ENCODE measurements around the gene THOC6. TPM values are rescaled to one million over a fixed set of nuclear protein-coding genes. Genes with fewer than 3 reads are reported as not detected.

THOC6 gene
- total and polyA plus RNA-seq, 2 donors: 36.8 to 37.6 TPM

GRCh38 chr16:3001316-3001715 lies 22.5 kb upstream of the THOC6 start:
- no peak for DNase-seq (ENCODE audit: low read depth in 6 of 9, low spot score in 9 of 9)
- WGBS: 97% methylated on average over 12 of the region's 12 CpGs
- Histone ChIP-seq H3K4me1 (ENCODE audit: control insufficient read depth in 2 of 2, insufficient read depth in 2 of 2, low read length in 2 of 2) (peaks cover 4 to 15% of the 10 kb centered on the region in 2 donors), H3K27me3 (ENCODE audit: control insufficient read depth in 2 of 2, insufficient read depth in 1 of 2, low read length in 1 of 2) (peaks cover 10 to 58% of the 10 kb centered on the region in 2 donors), H3K4me3 (ENCODE audit: low read length in 2 of 2) (no peak overlapping the region), H3K9me3 (ENCODE audit: control insufficient read depth in 2 of 2, insufficient read depth in 1 of 2, low read length in 1 of 2) (no peaks in the 10 kb centered on the region), H3K36me3 (ENCODE audit: control insufficient read depth in 2 of 2, insufficient read depth in 2 of 2, low read length in 1 of 2) (no peaks in the 10 kb centered on the region), H3K27ac (ENCODE audit: low read depth in 1 of 2, low read length in 1 of 2) (no peak overlapping the region)

GRCh38 chr16:3003582-3004270 lies 20.1 kb upstream of the THOC6 start:
- Histone ChIP-seq H3K4me1 (ENCODE audit: control insufficient read depth in 2 of 2, insufficient read depth in 2 of 2, low read length in 2 of 2) (peaks cover 23 to 39% of the 10 kb centered on the region in 2 donors), H3K9me3 (ENCODE audit: control insufficient read depth in 2 of 2, insufficient read depth in 1 of 2, low read length in 1 of 2) (peaks cover 0 to 4% of the 10 kb centered on the region in 2 donors), H3K27me3 (ENCODE audit: control insufficient read depth in 2 of 2, insufficient read depth in 1 of 2, low read length in 1 of 2) (peaks cover 10 to 61% of the 10 kb centered on the region in 2 donors), H3K36me3 (ENCODE audit: control insufficient read depth in 2 of 2, insufficient read depth in 2 of 2, low read length in 1 of 2) (no peaks in the 10 kb centered on the region), H3K27ac (ENCODE audit: low read depth in 1 of 2, low read length in 1 of 2) (no peak overlapping the region), H3K4me3 (ENCODE audit: low read length in 2 of 2) (peak overlapping the region in 1 of 2 donors; percentile 61)
- peak; percentile 93 to 99 (median 97) for DNase-seq (ENCODE audit: low read depth in 6 of 9, low spot score in 9 of 9)
- WGBS: 9% methylated on average over 58 of the region's 58 CpGs

DNA sequence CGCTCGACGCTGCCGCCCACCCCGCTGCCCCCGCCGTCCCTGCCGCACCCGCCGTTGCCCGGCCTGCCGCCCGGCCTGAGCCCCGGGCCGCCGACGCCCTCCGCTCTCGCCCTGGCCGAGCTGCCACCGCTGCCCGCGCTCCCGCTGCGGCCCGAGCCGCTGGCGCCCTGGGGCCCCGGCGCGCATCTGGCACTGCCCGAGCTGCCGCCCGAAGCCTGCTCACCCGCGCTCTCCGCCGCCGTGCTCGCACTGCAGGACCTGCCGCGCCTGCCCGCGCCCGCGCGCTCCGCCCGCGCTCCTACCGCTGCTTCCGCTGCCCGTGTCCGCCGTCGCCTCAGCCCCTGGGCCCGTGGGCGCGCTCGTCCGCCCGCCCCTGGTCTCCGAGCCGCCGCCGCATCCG lies 19.5 kb upstream of the THOC6 start:
- Histone ChIP-seq H3K36me3 (ENCODE audit: control insufficient read depth in 2 of 2, insufficient read depth in 2 of 2, low read length in 1 of 2) (no peaks in the 10 kb centered on the region), H3K4me1 (ENCODE audit: control insufficient read depth in 2 of 2, insufficient read depth in 2 of 2, low read length in 2 of 2) (peaks cover 23 to 42% of the 10 kb centered on the region in 2 donors), H3K9me3 (ENCODE audit: control insufficient read depth in 2 of 2, insufficient read depth in 1 of 2, low read length in 1 of 2) (peaks cover 0 to 4% of the 10 kb centered on the region in 2 donors), H3K4me3 (ENCODE audit: low read length in 2 of 2) (peak overlapping the region in 1 of 2 donors; percentile 61), H3K27ac (ENCODE audit: low read depth in 1 of 2, low read length in 1 of 2) (no peak overlapping the region), H3K27me3 (ENCODE audit: control insufficient read depth in 2 of 2, insufficient read depth in 1 of 2, low read length in 1 of 2) (peaks cover 7 to 62% of the 10 kb centered on the region in 2 donors)
- no peak for DNase-seq (ENCODE audit: low read depth in 6 of 9, low spot score in 9 of 9)
- WGBS: under 1% methylated on average over 62 of the region's 67 CpGs

GRCh38 chr16:3004781-3005284 lies 19.0 kb upstream of the THOC6 start:
- WGBS: 28% methylated on average over 25 of the region's 25 CpGs
- no peak for DNase-seq (ENCODE audit: low read depth in 6 of 9, low spot score in 9 of 9)
- Histone ChIP-seq H3K27ac (ENCODE audit: low read depth in 1 of 2, low read length in 1 of 2) (no peak overlapping the region), H3K27me3 (ENCODE audit: control insufficient read depth in 2 of 2, insufficient read depth in 1 of 2, low read length in 1 of 2) (peaks cover 7 to 62% of the 10 kb centered on the region in 2 donors), H3K4me1 (ENCODE audit: control insufficient read depth in 2 of 2, insufficient read depth in 2 of 2, low read length in 2 of 2) (peaks cover 23 to 42% of the 10 kb centered on the region in 2 donors), H3K9me3 (ENCODE audit: control insufficient read depth in 2 of 2, insufficient read depth in 1 of 2, low read length in 1 of 2) (peaks cover 0 to 4% of the 10 kb centered on the region in 2 donors), H3K4me3 (ENCODE audit: low read length in 2 of 2) (peak overlapping the region; percentile 24 to 61), H3K36me3 (ENCODE audit: control insufficient read depth in 2 of 2, insufficient read depth in 2 of 2, low read length in 1 of 2) (no peaks in the 10 kb centered on the region)

DNA sequence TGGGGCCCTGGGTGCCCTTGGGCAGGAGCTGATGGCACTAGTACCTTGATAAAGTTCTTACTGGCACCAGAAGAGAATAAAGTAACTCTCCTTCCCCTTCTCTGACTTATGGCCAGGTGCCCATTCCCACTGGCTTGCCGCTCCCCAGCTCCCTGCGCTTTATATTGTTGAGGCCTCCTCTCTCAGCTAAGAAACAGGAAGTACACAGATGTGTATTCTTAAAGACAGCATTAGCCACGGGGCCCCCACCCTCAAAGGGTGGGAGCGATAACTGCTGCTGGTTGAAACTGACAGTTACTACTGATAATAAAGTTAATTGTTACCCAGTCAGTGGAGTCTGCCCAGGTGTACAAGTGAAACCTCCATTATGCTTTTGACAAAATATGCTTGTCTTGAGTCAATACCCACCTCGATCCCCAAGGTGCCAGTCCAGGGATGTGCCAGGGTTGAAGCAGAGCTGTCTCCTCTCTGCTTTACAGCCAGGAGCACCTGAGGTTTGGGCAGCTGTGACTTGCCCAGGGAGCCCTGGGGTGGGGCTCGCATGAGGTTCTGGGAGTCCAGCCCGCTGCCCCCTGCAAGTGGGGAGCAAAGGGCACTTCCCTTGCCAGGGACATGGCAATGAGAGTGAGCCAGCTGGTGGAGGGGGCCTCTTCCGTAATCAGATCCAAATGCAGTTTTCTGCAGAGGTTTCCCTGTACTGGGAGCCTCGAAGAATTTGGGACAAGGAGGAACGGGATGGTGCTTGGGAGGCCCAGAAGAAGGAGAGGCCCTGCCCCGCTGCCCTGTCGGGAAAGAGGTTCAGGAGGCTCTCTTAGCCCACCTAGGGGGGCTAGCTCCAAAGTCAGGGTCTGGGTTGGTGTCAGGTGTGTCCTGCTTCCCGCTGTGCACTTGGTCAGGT lies 16.5 kb upstream of the THOC6 start:
- Histone ChIP-seq H3K27me3 (ENCODE audit: control insufficient read depth in 2 of 2, insufficient read depth in 1 of 2, low read length in 1 of 2) (peaks cover 12 to 65% of the 10 kb centered on the region in 2 donors), H3K36me3 (ENCODE audit: control insufficient read depth in 2 of 2, insufficient read depth in 2 of 2, low read length in 1 of 2) (no peaks in the 10 kb centered on the region), H3K4me3 (ENCODE audit: low read length in 2 of 2) (no peak overlapping the region), H3K27ac (ENCODE audit: low read depth in 1 of 2, low read length in 1 of 2) (peak overlapping the region in 1 of 2 donors; percentile 50), H3K9me3 (ENCODE audit: control insufficient read depth in 2 of 2, insufficient read depth in 1 of 2, low read length in 1 of 2) (peaks cover 0 to 14% of the 10 kb centered on the region in 2 donors), H3K4me1 (ENCODE audit: control insufficient read depth in 2 of 2, insufficient read depth in 2 of 2, low read length in 2 of 2) (peaks cover 23 to 52% of the 10 kb centered on the region in 2 donors)
- WGBS: 25% methylated on average over 13 of the region's 13 CpGs
- DNase-seq (ENCODE audit: low read depth in 6 of 9, low spot score in 9 of 9): peak in 1 of 9 donors; percentile 56

GRCh38 chr16:3007957-3008689 lies 15.7 kb upstream of the THOC6 start:
- DNase-seq (ENCODE audit: low read depth in 6 of 9, low spot score in 9 of 9): peak in 1 of 9 donors; percentile 54
- peak overlapping the region in 1 of 2 donors; percentile 36 for H3K27ac ChIP-seq (ENCODE audit: low read depth in 1 of 2, low read length in 1 of 2)
- peaks cover 15 to 73% of the 10 kb centered on the region in 2 donors for H3K27me3 ChIP-seq (ENCODE audit: control insufficient read depth in 2 of 2, insufficient read depth in 1 of 2, low read length in 1 of 2)
- H3K4me3 ChIP-seq (ENCODE audit: low read length in 2 of 2): no peak overlapping the region
- H3K9me3 ChIP-seq (ENCODE audit: control insufficient read depth in 2 of 2, insufficient read depth in 1 of 2, low read length in 1 of 2): peaks cover 0 to 14% of the 10 kb centered on the region in 2 donors
- H3K36me3 ChIP-seq (ENCODE audit: control insufficient read depth in 2 of 2, insufficient read depth in 2 of 2, low read length in 1 of 2): no peaks in the 10 kb centered on the region
- 5% methylated on average over 17 of the region's 17 CpGs for WGBS
- H3K4me1 ChIP-seq (ENCODE audit: control insufficient read depth in 2 of 2, insufficient read depth in 2 of 2, low read length in 2 of 2): peaks cover 25 to 61% of the 10 kb centered on the region in 2 donors

DNA sequence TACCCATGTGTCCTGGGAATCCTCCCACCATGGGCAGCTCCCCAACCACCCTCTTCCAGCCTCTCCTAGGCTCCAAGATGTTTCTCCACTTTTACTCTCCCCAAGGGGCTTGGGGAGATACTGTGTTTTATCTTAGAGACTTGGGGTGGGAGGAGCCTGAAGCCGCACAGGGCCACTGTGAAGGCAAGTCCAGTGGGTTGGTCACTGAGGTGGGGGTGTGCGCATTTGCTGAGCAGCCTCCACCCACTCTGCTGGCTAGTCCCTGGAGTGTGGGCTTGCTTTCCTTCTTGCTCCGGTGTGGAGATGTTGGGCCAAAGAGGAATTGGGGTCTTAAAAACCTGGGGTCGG lies 15.2 kb upstream of the THOC6 start:
- no peak for DNase-seq (ENCODE audit: low read depth in 6 of 9, low spot score in 9 of 9)
- Histone ChIP-seq H3K36me3 (ENCODE audit: control insufficient read depth in 2 of 2, insufficient read depth in 2 of 2, low read length in 1 of 2) (no peaks in the 10 kb centered on the region), H3K9me3 (ENCODE audit: control insufficient read depth in 2 of 2, insufficient read depth in 1 of 2, low read length in 1 of 2) (peaks cover 0 to 14% of the 10 kb centered on the region in 2 donors), H3K4me3 (ENCODE audit: low read length in 2 of 2) (no peak overlapping the region), H3K27ac (ENCODE audit: low read depth in 1 of 2, low read length in 1 of 2) (no peak overlapping the region), H3K4me1 (ENCODE audit: control insufficient read depth in 2 of 2, insufficient read depth in 2 of 2, low read length in 2 of 2) (peaks cover 25 to 59% of the 10 kb centered on the region in 2 donors), H3K27me3 (ENCODE audit: control insufficient read depth in 2 of 2, insufficient read depth in 1 of 2, low read length in 1 of 2) (peaks cover 19 to 76% of the 10 kb centered on the region in 2 donors)
- 91% methylated on average over 4 of the region's 4 CpGs for WGBS

GRCh38 chr16:3009568-3010390 lies 14.1 kb upstream of the THOC6 start:
- 91% methylated on average over 21 of the region's 21 CpGs for WGBS

More at GRCh38 chr16:3009568-3010390, 14.1 kb upstream of the THOC6 start:
- Histone ChIP-seq H3K9me3 (ENCODE audit: control insufficient read depth in 2 of 2, insufficient read depth in 1 of 2, low read length in 1 of 2) (peaks cover 0 to 14% of the 10 kb centered on the region in 2 donors), H3K36me3 (ENCODE audit: control insufficient read depth in 2 of 2, insufficient read depth in 2 of 2, low read length in 1 of 2) (no peaks in the 10 kb centered on the region), H3K4me3 (ENCODE audit: low read length in 2 of 2) (no peak overlapping the region), H3K27me3 (ENCODE audit: control insufficient read depth in 2 of 2, insufficient read depth in 1 of 2, low read length in 1 of 2) (peaks cover 20 to 85% of the 10 kb centered on the region in 2 donors), H3K4me1 (ENCODE audit: control insufficient read depth in 2 of 2, insufficient read depth in 2 of 2, low read length in 2 of 2) (peaks cover 24 to 58% of the 10 kb centered on the region in 2 donors), H3K27ac (ENCODE audit: low read depth in 1 of 2, low read length in 1 of 2) (no peak overlapping the region)
- no peak for DNase-seq (ENCODE audit: low read depth in 6 of 9, low spot score in 9 of 9)
